Left lung (tissue), 10 donors: ENCODE results near the gene ID2. TPM values are rescaled to one million over a fixed set of nuclear protein-coding genes. Genes with fewer than 3 reads are reported as not detected.
"Not testable (repeated sequence)": the region's sequence is repeated elsewhere in the genome, so short reads cannot be mapped to it uniquely, and the experiment has no call there.

Source experiments
- ATAC-seq: fragments of 200-7000 bp; cut with Tn5 transposase; one replicate; pipeline ENCODE4 v1.9.1; 2020; ENCODE audit warnings: moderate library complexity
- DNase-seq, 4 donors: peaks; one replicate each; pipeline ENCODE4 v3.0.0-alpha.2; 2013 to 2020
- H3K27ac ChIP-seq, 2 donors: fragments of 200-600 bp; sonication (generic) in 1 of 2; one replicate each; pipeline versions ENCODE4 v1.5.0 to v1.8.0; 2020 to 2021
- H3K27me3 ChIP-seq, 2 donors: fragments of 200-600 bp; sonication (generic) in 1 of 2; one replicate each; pipeline versions ENCODE4 v1.5.0 to v1.8.0; 2020 to 2021
- H3K36me3 ChIP-seq, 2 donors: fragments of 200-600 bp; sonication (generic) in 1 of 2; one replicate each; pipeline versions ENCODE4 v1.5.0 to v1.8.0; 2020 to 2021
- H3K4me1 ChIP-seq, 2 donors: fragments of 200-600 bp; one replicate each; pipeline ENCODE4 v1.8.0; 2021
- H3K4me3 ChIP-seq, 2 donors: fragments of 200-600 bp; sonication (generic) in 1 of 2; one replicate each; pipeline versions ENCODE4 v1.5.0 to v1.8.0; 2020 to 2021; ENCODE audit warnings: mild to moderate bottlenecking in 1 of 2
- H3K9me3 ChIP-seq, 2 donors: fragments of 200-600 bp; sonication (generic) in 1 of 2; one replicate each; pipeline versions ENCODE4 v1.5.0 to v1.8.0; 2020 to 2021
- intact Hi-C, 2 donors: fragments of 100-400 bp; cut with DNase I; formaldehyde crosslinking; loops; one replicate each; pipeline versions ENCODE4 v1.11.2 to v1.14.2; 2022
- polyA plus RNA-seq, 6 donors: library from polyadenylated mRNA; unstranded; fragments of 120-200 nt; gene quantifications; one replicate each; pipeline ENCODE4 v1.2.1, GENCODE V29; 2013; ENCODE audit not compliant: insufficient read length in 6 of 6
- total RNA-seq, 2 donors: library from RNA; stranded (reverse); fragmentation: NEBNext Ultra II Directional; extraction: Animal tissue kit (Norgen Biotek cat#: 25700); gene quantifications; one replicate each; pipeline ENCODE4 v1.2.1, GENCODE V29; 2021
- TF ChIP-seq, protein P1 (sequence below), 2 donors: fragments of 200-600 bp; sonication (generic) in 1 of 2; IDR thresholded peaks; one replicate each; pipeline versions ENCODE4 v1.5.0 to v1.8.0; 2021; ENCODE audit warnings: antibody characterized with exemption in 2 of 2
- donor health status: DM: no; HTN: yes; CAD: no.
- donor health status: DM: no; HTN: no; CAD: no.

Gene ID2
- total and polyA plus RNA-seq, 8 donors: 67.5 to 499 (median 347) TPM

DNA sequence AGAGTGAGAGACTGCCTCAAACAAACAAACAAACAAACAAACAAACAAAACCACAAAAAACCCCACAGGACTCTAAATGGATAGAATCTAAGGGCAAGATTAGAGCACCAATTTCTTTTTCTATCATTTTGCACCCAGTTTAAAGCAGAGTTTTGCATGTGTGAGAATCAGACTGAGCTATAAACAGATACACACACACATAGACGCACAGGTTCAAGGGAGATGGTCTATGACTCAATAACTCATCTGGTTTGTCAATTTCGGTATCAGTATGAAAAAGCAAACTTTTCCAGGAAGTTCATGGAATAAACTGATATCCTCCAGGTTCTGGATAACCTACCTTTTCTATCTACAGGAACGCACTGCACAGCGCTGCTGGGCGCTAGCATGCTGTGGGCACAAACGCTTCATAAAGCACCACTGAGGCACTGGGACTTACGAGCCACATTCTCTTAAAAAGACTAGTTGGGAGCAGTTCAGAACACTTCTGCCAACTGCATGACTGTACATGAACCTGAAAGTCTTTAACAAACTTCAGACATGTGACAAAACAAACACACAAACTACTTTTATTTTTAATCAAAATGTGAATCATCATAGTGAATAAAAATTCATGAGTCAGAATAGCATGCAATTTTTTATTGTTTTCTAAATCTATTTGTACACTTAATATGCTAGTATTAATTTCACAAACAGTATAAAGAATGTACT is 46.6 kb downstream of the ID2 start:
- no peak for ATAC-seq
- H3K9me3 ChIP-seq: no peaks in the 10 kb centered on the region
- no peak overlapping the region for H3K4me3 ChIP-seq
- H3K27me3 ChIP-seq: no peaks in the 10 kb centered on the region
- DNase-seq: no peak
- no peak overlapping the region for H3K27ac ChIP-seq
- intact Hi-C loops: no loop called here
- no peaks in the 10 kb centered on the region for H3K4me1 ChIP-seq
- peaks cover 0 to 66% of the 10 kb centered on the region in 2 donors for H3K36me3 ChIP-seq
- TF ChIP-seq, protein P1, sequence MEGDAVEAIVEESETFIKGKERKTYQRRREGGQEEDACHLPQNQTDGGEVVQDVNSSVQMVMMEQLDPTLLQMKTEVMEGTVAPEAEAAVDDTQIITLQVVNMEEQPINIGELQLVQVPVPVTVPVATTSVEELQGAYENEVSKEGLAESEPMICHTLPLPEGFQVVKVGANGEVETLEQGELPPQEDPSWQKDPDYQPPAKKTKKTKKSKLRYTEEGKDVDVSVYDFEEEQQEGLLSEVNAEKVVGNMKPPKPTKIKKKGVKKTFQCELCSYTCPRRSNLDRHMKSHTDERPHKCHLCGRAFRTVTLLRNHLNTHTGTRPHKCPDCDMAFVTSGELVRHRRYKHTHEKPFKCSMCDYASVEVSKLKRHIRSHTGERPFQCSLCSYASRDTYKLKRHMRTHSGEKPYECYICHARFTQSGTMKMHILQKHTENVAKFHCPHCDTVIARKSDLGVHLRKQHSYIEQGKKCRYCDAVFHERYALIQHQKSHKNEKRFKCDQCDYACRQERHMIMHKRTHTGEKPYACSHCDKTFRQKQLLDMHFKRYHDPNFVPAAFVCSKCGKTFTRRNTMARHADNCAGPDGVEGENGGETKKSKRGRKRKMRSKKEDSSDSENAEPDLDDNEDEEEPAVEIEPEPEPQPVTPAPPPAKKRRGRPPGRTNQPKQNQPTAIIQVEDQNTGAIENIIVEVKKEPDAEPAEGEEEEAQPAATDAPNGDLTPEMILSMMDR (IDR thresholded peaks at IDR 0.05): no peak

GRCh38 chr2:8729101-8729500 is 47.2 kb downstream of the ID2 start:
- intact Hi-C loops, H3K4me3 ChIP-seq, H3K4me1 ChIP-seq, H3K9me3 ChIP-seq, DNase-seq, ATAC-seq, H3K27ac ChIP-seq, H3K27me3 ChIP-seq: not testable (repeated sequence)
- H3K36me3 ChIP-seq: peaks cover 0 to 73% of the 10 kb centered on the region in 2 donors

- no peak overlapping the region for H3K27ac ChIP-seq
- DNase-seq: peak in 2 of 4 donors; percentile 35 to 60
Observed at GRCh38 chr2:8729939-8730338, 48.1 kb downstream of the ID2 start.

DNA sequence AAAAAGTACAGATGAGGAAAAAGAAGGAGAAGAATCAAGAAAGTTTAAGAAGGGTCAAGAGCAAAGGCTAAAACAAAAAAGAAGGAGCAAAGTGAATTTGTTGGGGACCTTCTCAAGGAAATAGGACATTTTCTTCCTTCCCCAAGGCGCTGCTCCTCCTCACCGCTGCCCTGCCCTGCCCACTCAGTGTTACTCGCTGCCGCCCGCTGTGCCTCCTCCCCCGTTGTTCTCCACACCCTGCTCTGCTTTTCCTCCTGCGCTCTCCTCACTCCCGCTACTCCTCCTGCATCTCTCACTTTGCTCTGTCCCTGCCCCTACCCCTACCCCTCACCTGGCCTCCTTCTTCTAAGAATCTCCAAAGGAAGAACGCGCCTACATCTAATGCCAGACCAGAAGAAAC is 50.7 kb downstream of the ID2 start:
- Histone ChIP-seq H3K9me3 (no peaks in the 10 kb centered on the region), H3K27me3 (no peaks in the 10 kb centered on the region), H3K36me3 (peaks cover 0 to 94% of the 10 kb centered on the region in 2 donors), H3K27ac (no peak overlapping the region), H3K4me1 (no peaks in the 10 kb centered on the region), H3K4me3 (no peak overlapping the region)
- DNase-seq: no peak
- TF ChIP-seq, protein P1 (IDR thresholded peaks at IDR 0.05): no peak
- intact Hi-C loops: no loop called here
- ATAC-seq: no peak

More at GRCh38 chr2:8729939-8730338, 48.1 kb downstream of the ID2 start:
- Histone ChIP-seq H3K36me3 (peaks cover 0 to 81% of the 10 kb centered on the region in 2 donors), H3K4me1 (no peaks in the 10 kb centered on the region), H3K27me3 (no peaks in the 10 kb centered on the region), H3K4me3 (no peak overlapping the region), H3K9me3 (no peaks in the 10 kb centered on the region)
- intact Hi-C loops: no loop called here
- TF ChIP-seq, protein P1 (IDR thresholded peaks at IDR 0.05): no peak
- ATAC-seq: peak; percentile 95

Other genes starting within 250 kb of the ID2 start
- gene KIDINS220, start 155.6 kb downstream of the ID2 start, total RNA-seq: 10 to 100 TPM; 60.5 to 62.3 TPM
- 100 to 1,000 TPM in 3 of 6 donors, 10 to 100 TPM in 3; 86.8 to 113 (median 99.8) TPM for gene KIDINS220, start 155.6 kb downstream of the ID2 start, polyA plus RNA-seq